Smooth muscle cell (in vitro differentiated cells): ENCODE results near the gene MYO10. TPM values are rescaled to one million over a fixed set of nuclear protein-coding genes. Genes with fewer than 3 reads are reported as not detected.
A peak's percentile ranks its signal among the peaks of the same experiment; 100 is the strongest.

ENCODE experiments used
- DNase-seq: peaks from one replicate; lab custom pipeline; 2025; ENCODE audit not compliant: unreplicated experiment; lab: John Stamatoyannopoulos, UW
- H2AFZ ChIP-seq: fragments of 200-600 bp; sonication (generic); 2 replicates; pipeline ENCODE4 v1.6.0; 2016; ENCODE audit warnings: antibody characterized with exemption, low read depth, mild to moderate bottlenecking
- H3F3A ChIP-seq: fragments of 200-600 bp; sonication (generic); 2 replicates; pipeline ENCODE4 v1.6.0; 2017; ENCODE audit warnings: antibody characterized with exemption, low read depth
- H3K27ac ChIP-seq: fragments of 200-600 bp; sonication (generic); 2 replicates; pipeline ENCODE4 v1.5.1; 2016; ENCODE audit warnings: low read depth, mild to moderate bottlenecking
- H3K27me3 ChIP-seq: fragments of 200-600 bp; sonication (generic); 2 replicates; pipeline ENCODE4 v1.6.1; 2016; ENCODE audit warnings: low read depth, mild to moderate bottlenecking
- H3K36me3 ChIP-seq: fragments of 200-600 bp; sonication (generic); 2 replicates; pipeline ENCODE4 v1.5.1; 2016; ENCODE audit warnings: low read depth
- H3K4me1 ChIP-seq: fragments of 200-600 bp; sonication (generic); 2 replicates; pipeline ENCODE4 v1.5.1; 2016; ENCODE audit warnings: low read depth
- H3K4me2 ChIP-seq: fragments of 200-600 bp; sonication (generic); 2 replicates; pipeline ENCODE4 v1.6.0; 2016; ENCODE audit warnings: mild to moderate bottlenecking
- H3K4me3 ChIP-seq: fragments of 200-600 bp; sonication (generic); 2 replicates; pipeline ENCODE4 v1.5.1; 2016; ENCODE audit warnings: mild to moderate bottlenecking
- H3K79me2 ChIP-seq: fragments of 200-600 bp; sonication (generic); 2 replicates; pipeline ENCODE4 v1.6.0; 2016; ENCODE audit warnings: low read depth, mild to moderate bottlenecking
- H3K9ac ChIP-seq: fragments of 200-600 bp; sonication (generic); 2 replicates; pipeline ENCODE4 v1.6.0; 2016; ENCODE audit warnings: low read depth
- H3K9me3 ChIP-seq: fragments of 200-600 bp; sonication (generic); replicated peaks from 2 replicates; pipeline ENCODE4 v1.5.1; 2016; ENCODE audit warnings: low read depth
- H4K20me1 ChIP-seq: fragments of 200-600 bp; sonication (generic); 2 replicates; pipeline ENCODE4 v1.6.0; 2016; ENCODE audit warnings: low read depth
- CTCF ChIP-seq: fragments of 200-600 bp; sonication (generic); IDR thresholded peaks from 2 replicates; pipeline ENCODE4 v1.5.1; 2017; ENCODE audit warnings: borderline replicate concordance, mild to moderate bottlenecking, antibody characterized with exemption; ENCODE audit not compliant: insufficient read depth, poor library complexity, severe bottlenecking
- WGBS: methylation state at CpG from one replicate; pipeline ENCODE4 v1.1.7; 2016; ENCODE audit warnings: low lambda C conversion rate; 5-methylcytosine and 5-hydroxymethylcytosine counted together
- polyA plus RNA-seq: library from polyadenylated mRNA; unstranded; fragments of >200 nt; fragmentation: Nextera tagmentation; extraction: Ambion mirVana; gene quantifications from 2 replicates; pipeline ENCODE4 v1.2.1, GENCODE V29; 2016
- total RNA-seq: library from RNA; depleted of rRNA; stranded (reverse); fragments of >200 nt; gene quantifications from 2 replicates; pipeline ENCODE4 v1.2.3, GENCODE V29; 2014

Gene MYO10
- total and polyA plus RNA-seq, 2 experiments from 2014 or later = 76.4 to 96.8 TPM

GRCh38 chr5:16781828-16782626 is 154.1 kb downstream of the MYO10 start:
- no peak overlapping the region for H2AFZ ChIP-seq
- no peak for TF ChIP-seq CTCF
- peaks cover 16% of the 10 kb centered on the region for H3F3A ChIP-seq
- 95% methylated on average over 12 of the region's 12 CpGs for WGBS
- DNase-seq = no peak
- no peaks in the 10 kb centered on the region for H3K9me3 ChIP-seq
- H4K20me1 ChIP-seq = peaks cover 95% of the 10 kb centered on the region
- H3K27me3 ChIP-seq = no peaks in the 10 kb centered on the region
- H3K9ac ChIP-seq = no peak overlapping the region
- H3K4me1 ChIP-seq = no peaks in the 10 kb centered on the region
- no peak overlapping the region for H3K4me3 ChIP-seq
- H3K27ac ChIP-seq = no peak overlapping the region
- no peak overlapping the region for H3K4me2 ChIP-seq
- peaks cover 27% of the 10 kb centered on the region for H3K36me3 ChIP-seq
- H3K79me2 ChIP-seq = peaks cover 55% of the 10 kb centered on the region

- Histone ChIP-seq H3K27me3 (no peaks in the 10 kb centered on the region), H3K9ac (no peak overlapping the region), H3K9me3 (no peaks in the 10 kb centered on the region), H3K4me1 (no peaks in the 10 kb centered on the region), H3K4me3 (no peak overlapping the region), H3K79me2 (peaks cover 41% of the 10 kb centered on the region), H2AFZ (no peak overlapping the region), H3K4me2 (no peak overlapping the region), H3K36me3 (peaks cover 27% of the 10 kb centered on the region), H3K27ac (peak overlapping the region; percentile 0), H4K20me1 (peaks cover 94% of the 10 kb centered on the region), H3F3A (peaks cover 20% of the 10 kb centered on the region)
- DNase-seq = no peak
- WGBS = 89% methylated on average over 6 of the region's 6 CpGs
- TF ChIP-seq CTCF = no peak
Measured at GRCh38 chr5:16780325-16780724, 155.8 kb downstream of the MYO10 start.

GRCh38 chr5:16777432-16777831 is 158.7 kb downstream of the MYO10 start:
- Histone ChIP-seq H2AFZ (no peak overlapping the region), H3K4me2 (no peak overlapping the region), H3K27me3 (no peaks in the 10 kb centered on the region), H3K9me3 (no peaks in the 10 kb centered on the region), H3K9ac (no peak overlapping the region), H3K4me1 (peaks cover 8% of the 10 kb centered on the region), H4K20me1 (peaks cover 89% of the 10 kb centered on the region), H3K36me3 (peaks cover 21% of the 10 kb centered on the region), H3K27ac (no peak overlapping the region), H3K4me3 (no peak overlapping the region), H3K79me2 (peaks cover 20% of the 10 kb centered on the region), H3F3A (peaks cover 9% of the 10 kb centered on the region)
- DNase-seq = no peak
- 97% methylated on average over 5 of the region's 5 CpGs for WGBS
- no peak for TF ChIP-seq CTCF
